ENCODE results near the gene SUN2. TPM values are rescaled to one million over a fixed set of nuclear protein-coding genes. Genes with fewer than 3 reads are reported as not detected.
A peak's percentile ranks its signal among the peaks of the same experiment; 100 is the strongest.

SUN2 gene
- total RNA-seq, 6 experiments from 2014 or later = 90.4 to 104 (median 100.0) TPM

- DNase-seq = peak; percentile 100
- peaks cover 5% of the 10 kb centered on the region for H3K36me3 Mint-ChIP-seq (ENCODE audit: low read depth)
- H3K4me1 Mint-ChIP-seq (ENCODE audit: low read depth) = peaks cover 43% of the 10 kb centered on the region
- peak within 1 kb of the TSS; percentile 95 for H3K27ac Mint-ChIP-seq
- TF ChIP-seq CTCF (IDR thresholded peaks at IDR 0.05) = peak; percentile 46
- H3K4me3 Mint-ChIP-seq = peak within 1 kb of the TSS; percentile 98
- peaks cover 4% of the 10 kb centered on the region for H3K27me3 Mint-ChIP-seq (ENCODE audit: insufficient read depth)
- no peaks in the 10 kb centered on the region for H3K9me3 Mint-ChIP-seq
Observed at GRCh38 chr22:38705235-38706100, 50.3 kb downstream of the SUN2 start, which contains the start of gene GTPBP1. TSS of gene GTPBP1 (plus strand) at chr22:38705944. CDS start at chr22:38705956, 12 bp downstream.

- TF ChIP-seq CTCF (IDR thresholded peaks at IDR 0.05) = no peak
- DNase-seq = no peak
- Mint-ChIP-seq H3K27ac (peak overlapping the region; percentile 90), H3K9me3 (no peaks in the 10 kb centered on the region), H3K27me3 (ENCODE audit: insufficient read depth) (peaks cover 6% of the 10 kb centered on the region), H3K36me3 (ENCODE audit: low read depth) (peaks cover 9% of the 10 kb centered on the region), H3K4me3 (peak overlapping the region; percentile 92), H3K4me1 (ENCODE audit: low read depth) (peaks cover 45% of the 10 kb centered on the region)
Observed at GRCh38 chr22:38704654-38705234, 51.1 kb downstream of the SUN2 start.

- Mint-ChIP-seq H3K27ac (peak within 1 kb of the TSS; percentile 96), H3K36me3 (ENCODE audit: low read depth) (peaks cover 28% of the 10 kb centered on the region), H3K4me3 (peak within 1 kb of the TSS; percentile 95), H3K27me3 (ENCODE audit: insufficient read depth) (peaks cover 6% of the 10 kb centered on the region), H3K9me3 (no peaks in the 10 kb centered on the region), H3K4me1 (ENCODE audit: low read depth) (peaks cover 53% of the 10 kb centered on the region)
- peak; percentile 11; the same call in 1 of the 2 replicates for TF ChIP-seq CTCF (IDR thresholded peaks at IDR 0.05)
- DNase-seq = peak; percentile 90
Observed at GRCh38 chr22:38700789-38701628, 54.8 kb downstream of the SUN2 start, which contains the start of gene JOSD1. TSS of gene JOSD1 (minus strand) at chr22:38700943. CDS start at chr22:38699987, 956 bp downstream.

GRCh38 chr22:38700270-38700788, 55.5 kb downstream of the SUN2 start:
- H3K27ac Mint-ChIP-seq = peak overlapping the region; percentile 94
- peaks cover 6% of the 10 kb centered on the region for H3K27me3 Mint-ChIP-seq (ENCODE audit: insufficient read depth)
- peaks cover 28% of the 10 kb centered on the region for H3K36me3 Mint-ChIP-seq (ENCODE audit: low read depth)
- H3K4me1 Mint-ChIP-seq (ENCODE audit: low read depth) = peaks cover 54% of the 10 kb centered on the region
- peak overlapping the region; percentile 95 for H3K4me3 Mint-ChIP-seq
- H3K9me3 Mint-ChIP-seq = no peaks in the 10 kb centered on the region
- TF ChIP-seq CTCF (IDR thresholded peaks at IDR 0.05) = no peak
- peak; percentile 21 for DNase-seq

- Mint-ChIP-seq H3K4me1 (ENCODE audit: low read depth) (peaks cover 54% of the 10 kb centered on the region), H3K9me3 (no peaks in the 10 kb centered on the region), H3K27me3 (ENCODE audit: insufficient read depth) (peaks cover 6% of the 10 kb centered on the region), H3K36me3 (ENCODE audit: low read depth) (peaks cover 34% of the 10 kb centered on the region), H3K27ac (peak overlapping the region; percentile 94), H3K4me3 (peak overlapping the region; percentile 95)
- peak; percentile 45 for DNase-seq
- no peak for TF ChIP-seq CTCF (IDR thresholded peaks at IDR 0.05)
Observed at GRCh38 chr22:38699784-38700183, 56.0 kb downstream of the SUN2 start.
